HEK293T (cell line): ENCODE data around the gene LPIN1.

ENCODE experiments used
- CTCF ChIA-PET: fragments of 350-600 bp; formaldehyde crosslinking; extraction: SDS; loops from one replicate; lab custom pipeline; 2021; ENCODE audit warnings: antibody characterized with exemption, inconsistent platforms; lab: Yijun Ruan, JAX
- POLR2A ChIA-PET: fragments of 350-600 bp; formaldehyde crosslinking; extraction: SDS; loops from one replicate; lab custom pipeline; 2020; ENCODE audit warnings: antibody characterized with exemption, inconsistent platforms; lab: Yijun Ruan, JAX
- DNase-seq: peaks from one replicate; pipeline ENCODE4 v3.0.0; 2012; ENCODE audit warnings: mixed read lengths; ENCODE audit errors: extremely low spot score
- ARNT ChIP-seq: fragments of 450-650 bp; IDR thresholded peaks from 2 replicates; pipeline ENCODE4 v1.6.1; 2017; ENCODE audit warnings: mild to moderate bottlenecking
- BHLHE40 ChIP-seq: fragments of 450-650 bp; IDR thresholded peaks from 2 replicates; pipeline ENCODE4 v1.6.1; 2016; ENCODE audit warnings: mild to moderate bottlenecking, moderate library complexity, borderline replicate concordance
- CTBP1 ChIP-seq: fragments of 450-650 bp; IDR thresholded peaks from 2 replicates; pipeline ENCODE4 v1.6.1; 2016; ENCODE audit warnings: borderline replicate concordance
- ELF4 ChIP-seq: fragments of 450-650 bp; IDR thresholded peaks from 2 replicates; pipeline ENCODE4 v1.6.1; 2017; ENCODE audit warnings: antibody characterized with exemption
- FOXA1 ChIP-seq: fragments of 450-650 bp; IDR thresholded peaks from 2 replicates; pipeline ENCODE4 v1.6.1; 2016; ENCODE audit warnings: mild to moderate bottlenecking
- FOXK2 ChIP-seq: fragments of 450-650 bp; IDR thresholded peaks from 2 replicates; pipeline ENCODE4 v1.6.1; 2016; ENCODE audit warnings: mild to moderate bottlenecking
- FOXM1 ChIP-seq: fragments of 450-650 bp; IDR thresholded peaks from 2 replicates; pipeline ENCODE4 v1.6.1; 2017; ENCODE audit warnings: mild to moderate bottlenecking, borderline replicate concordance
- HDGF ChIP-seq: fragments of 450-650 bp; IDR thresholded peaks from 2 replicates; pipeline ENCODE4 v1.6.1; 2017; ENCODE audit warnings: antibody characterized with exemption, borderline replicate concordance
- L3MBTL2 ChIP-seq: fragments of 450-650 bp; conservative IDR thresholded peaks from 2 replicates; pipeline ENCODE4 v1.6.1; 2016; ENCODE audit warnings: mild to moderate bottlenecking
- LEF1 ChIP-seq: fragments of 450-650 bp; IDR thresholded peaks from 2 replicates; pipeline ENCODE4 v1.6.1; 2017; ENCODE audit warnings: mild to moderate bottlenecking, borderline replicate concordance
- NFRKB ChIP-seq: fragments of 450-650 bp; IDR thresholded peaks from 2 replicates; pipeline ENCODE4 v1.6.1; 2016; ENCODE audit warnings: mild to moderate bottlenecking, moderate library complexity
- PKNOX1 ChIP-seq: fragments of 450-650 bp; IDR thresholded peaks from 2 replicates; pipeline ENCODE4 v1.6.1; 2016
- SP1 ChIP-seq: fragments of 450-650 bp; IDR thresholded peaks from 2 replicates; pipeline ENCODE4 v1.6.1; 2017
- SUZ12 ChIP-seq: fragments of 450-650 bp; IDR thresholded peaks from 2 replicates; pipeline ENCODE4 v1.6.1; 2016; ENCODE audit warnings: mild to moderate bottlenecking
- TARDBP ChIP-seq: fragments of 450-650 bp; IDR thresholded peaks from 2 replicates; pipeline ENCODE4 v1.6.1; 2016
- ZNF384 ChIP-seq: fragments of 450-650 bp; IDR thresholded peaks from 2 replicates; pipeline ENCODE4 v1.6.1; 2016

Gene LPIN1

GRCh38 chr2:11738589-11739436, 7.6 kb upstream of the LPIN1 start:
- CTCF ChIA-PET, result interaction anchor here (0.8 to 1.6 kb wide), 6 partner anchors 9 to 45 kb away, joined by 3 to 7 read pairs (median 5); no protein-coding TSS in a partner anchor
- POLR2A ChIA-PET, result interaction anchor here (0.7 kb wide), 1 partner anchor 8 kb away, joined by 3 read pairs; no protein-coding TSS in a partner anchor
- TF ChIP-seq FOXA1 (no peak), NFRKB (no peak), L3MBTL2 (no peak), PKNOX1 (no peak), LEF1 (no peak), ARNT (no peak), FOXM1 (no peak), ZNF384 (no peak)
- peak; percentile 51 for DNase-seq

GRCh38 chr2:11740723-11741122, 5.7 kb upstream of the LPIN1 start:
- CTCF ChIA-PET, result interaction anchor here (0.6 to 1.8 kb wide), 4 partner anchors 11 to 53 kb away, joined by 3 to 4 read pairs (median 4); no protein-coding TSS in a partner anchor
- no peak for DNase-seq
- no peak for TF ChIP-seq ARNT
- TF ChIP-seq PKNOX1, result no peak
- no peak for TF ChIP-seq L3MBTL2
- TF ChIP-seq BHLHE40, result no peak
- POLR2A ChIA-PET, result no interaction called here

- no peak for TF ChIP-seq SP1
- no peak for TF ChIP-seq FOXM1
- no peak for TF ChIP-seq ZNF384
- TF ChIP-seq SUZ12, result no peak
- no peak for TF ChIP-seq NFRKB
- no peak for TF ChIP-seq ARNT
- TF ChIP-seq ELF4, result no peak
- TF ChIP-seq L3MBTL2, result no peak
- TF ChIP-seq BHLHE40, result no peak
- no peak for TF ChIP-seq CTBP1
- no peak for TF ChIP-seq PKNOX1
- TF ChIP-seq LEF1, result no peak
- no peak for TF ChIP-seq HDGF
- TF ChIP-seq FOXK2, result no peak
- no peak for TF ChIP-seq TARDBP
- no peak for TF ChIP-seq FOXA1
- DNase-seq, result no peak
- ChIA-PET POLR2A (no interaction called here), CTCF (interaction anchor here (1.8 kb wide), 1 partner anchor 54 kb away, joined by 4 read pairs; no protein-coding TSS in a partner anchor)
Measured at GRCh38 chr2:11742317-11742701, 4.1 kb upstream of the LPIN1 start.

GRCh38 chr2:11742702-11743357, 3.6 kb upstream of the LPIN1 start:
- no peak for DNase-seq
- no peak for TF ChIP-seq PKNOX1
- no peak for TF ChIP-seq SP1
- no peak for TF ChIP-seq FOXK2
- TF ChIP-seq L3MBTL2, result no peak
- no peak for TF ChIP-seq FOXM1
- TF ChIP-seq BHLHE40, result no peak
- no peak for TF ChIP-seq FOXA1
- POLR2A ChIA-PET, result interaction anchor here (2.2 kb wide), 1 partner anchor 11 kb away, joined by 10 read pairs; no protein-coding TSS in a partner anchor
- CTCF ChIA-PET, result interaction anchor here (1.8 kb wide), 1 partner anchor 55 kb away, joined by 4 read pairs; no protein-coding TSS in a partner anchor

GRCh38 chr2:11743366-11743765, 3.1 kb upstream of the LPIN1 start:
- POLR2A ChIA-PET, result interaction anchor here (1.3 to 2.2 kb wide), 2 partner anchors 10 kb away, joined by 4 to 10 read pairs; no protein-coding TSS in a partner anchor
- CTCF ChIA-PET, result interaction anchor here (1.0 to 1.7 kb wide), 3 partner anchors 10 to 54 kb away, joined by 4 to 5 read pairs (median 4); no protein-coding TSS in a partner anchor
- TF ChIP-seq CTBP1 (no peak), PKNOX1 (no peak), HDGF (no peak), SP1 (no peak), ELF4 (no peak), LEF1 (no peak), TARDBP (no peak), ZNF384 (no peak), FOXK2 (no peak)
- no peak for DNase-seq
